GM18526 (cell line): ENCODE data around the gene ERCC2.

ENCODE experiments used
- POLR2A ChIP-seq: IDR thresholded peaks from 3 replicates; pipeline ENCODE4 v1.6.1; 2011; ENCODE audit not compliant: insufficient read length; ENCODE audit errors: extremely low read depth

Gene ERCC2

DNA sequence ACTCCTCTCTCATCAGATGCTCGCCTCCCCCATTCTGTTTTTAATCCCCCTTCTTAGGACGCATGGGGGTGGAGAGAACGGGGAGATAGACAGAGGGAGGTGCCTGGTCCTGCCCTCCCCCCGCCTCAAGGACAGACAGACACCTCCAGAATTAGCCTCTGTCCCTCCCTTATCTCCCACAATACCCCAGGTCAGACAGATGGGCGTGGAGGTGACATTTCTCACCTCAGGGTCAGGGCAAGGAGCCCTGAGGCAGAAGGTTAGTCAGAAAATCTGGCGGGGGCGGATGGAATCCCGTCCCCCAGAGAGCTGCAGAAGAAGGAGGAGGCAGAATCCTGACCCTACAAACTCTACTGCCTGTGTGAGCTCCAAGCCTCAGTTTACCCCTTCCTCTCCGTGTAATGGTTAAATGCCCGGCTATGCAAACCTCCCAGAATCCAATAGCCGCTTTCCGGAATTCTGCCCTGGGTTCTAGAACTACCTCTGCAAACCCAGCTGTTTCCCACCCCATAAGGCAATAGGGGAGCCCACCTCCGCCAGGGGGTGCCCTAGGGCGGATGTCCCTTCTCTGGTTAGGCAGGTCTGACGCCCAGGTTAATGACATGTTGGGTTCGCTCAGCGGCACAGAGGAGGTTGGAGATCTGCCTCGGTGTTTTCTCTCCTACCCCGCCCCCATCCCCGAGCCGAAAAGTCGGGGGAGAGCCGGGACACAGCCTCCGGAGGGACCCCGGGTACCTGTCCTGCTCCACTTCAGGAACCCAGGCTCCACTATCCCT lies 33.6 kb upstream of the ERCC2 start:
- TF ChIP-seq POLR2A, result no peak

DNA sequence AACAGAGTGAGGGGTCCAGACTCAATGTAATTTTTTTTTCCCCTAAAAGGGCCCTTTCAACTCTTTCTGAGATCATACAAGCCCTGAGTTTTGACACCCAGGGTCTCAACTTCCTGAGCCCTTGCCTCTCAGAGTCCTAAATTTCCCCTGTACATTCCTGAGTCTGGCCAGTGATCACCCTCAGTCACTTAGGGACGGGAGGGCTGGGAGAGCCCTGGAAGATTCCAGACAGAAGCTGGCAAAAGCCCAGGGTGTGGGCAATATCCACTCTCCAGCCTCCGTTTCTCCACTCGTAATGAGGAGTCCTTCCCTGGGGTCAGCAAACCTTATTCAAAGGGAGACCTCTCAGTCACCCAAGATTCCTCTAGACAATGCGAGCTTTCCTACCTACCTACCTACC lies 32.9 kb upstream of the ERCC2 start:
- TF ChIP-seq POLR2A, result no peak

DNA sequence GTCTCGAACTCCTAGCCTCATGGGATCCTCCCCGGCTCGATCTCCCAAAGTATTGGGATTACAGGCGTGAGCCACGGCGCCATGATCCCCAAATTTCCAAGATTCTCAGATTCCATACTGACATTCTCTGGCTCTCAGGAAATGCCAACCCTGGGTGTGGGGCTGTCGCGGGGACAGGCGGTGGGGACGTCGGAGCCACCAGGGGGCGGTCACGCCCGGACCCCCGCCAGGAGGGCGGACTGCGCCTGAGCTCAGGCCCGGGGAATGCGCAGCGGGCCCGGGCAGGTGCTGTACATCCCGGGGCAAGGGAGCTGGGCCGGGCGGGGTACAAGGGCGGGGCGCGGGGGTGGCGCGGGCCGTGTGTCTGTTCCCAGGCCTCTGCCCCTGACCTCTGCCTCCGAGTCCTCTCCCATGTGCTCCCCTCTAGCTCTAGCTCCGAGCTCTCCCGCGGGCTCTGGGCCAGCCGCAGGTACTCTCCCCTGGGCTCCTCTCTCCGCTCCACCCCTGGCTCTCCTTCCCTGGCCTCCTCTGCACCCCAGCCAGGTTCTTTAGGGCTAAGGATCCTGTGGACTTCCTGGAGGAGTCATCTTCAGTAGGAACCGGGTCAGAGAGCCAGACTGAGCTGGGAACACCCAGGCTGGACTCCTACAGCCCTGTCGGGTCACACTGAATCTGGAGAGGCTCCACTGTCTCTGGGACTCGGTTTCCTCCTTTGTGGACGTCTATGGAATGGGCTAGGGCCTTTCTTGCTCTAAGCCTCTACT lies 32.1 kb upstream of the ERCC2 start:
- no peak for TF ChIP-seq POLR2A

DNA sequence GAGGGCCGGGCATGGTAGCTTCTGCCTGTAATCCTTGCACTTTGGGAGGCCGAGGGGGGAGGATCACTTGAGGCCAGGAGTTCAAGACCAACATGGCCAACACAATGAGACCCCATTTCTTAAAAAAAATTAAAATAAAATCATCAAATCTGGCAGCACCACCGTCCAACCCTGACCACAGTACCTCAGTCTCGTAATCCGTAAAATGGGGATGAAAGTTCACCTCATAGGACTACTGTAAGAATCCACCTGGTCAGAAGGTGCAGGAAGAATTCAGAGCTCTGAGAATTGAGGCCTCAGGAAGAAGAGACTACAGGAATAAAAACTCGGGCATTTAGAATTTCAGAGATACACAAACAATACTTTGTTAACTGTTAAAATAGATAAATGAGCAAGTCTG lies 31.4 kb upstream of the ERCC2 start:
- TF ChIP-seq POLR2A, result no peak

DNA sequence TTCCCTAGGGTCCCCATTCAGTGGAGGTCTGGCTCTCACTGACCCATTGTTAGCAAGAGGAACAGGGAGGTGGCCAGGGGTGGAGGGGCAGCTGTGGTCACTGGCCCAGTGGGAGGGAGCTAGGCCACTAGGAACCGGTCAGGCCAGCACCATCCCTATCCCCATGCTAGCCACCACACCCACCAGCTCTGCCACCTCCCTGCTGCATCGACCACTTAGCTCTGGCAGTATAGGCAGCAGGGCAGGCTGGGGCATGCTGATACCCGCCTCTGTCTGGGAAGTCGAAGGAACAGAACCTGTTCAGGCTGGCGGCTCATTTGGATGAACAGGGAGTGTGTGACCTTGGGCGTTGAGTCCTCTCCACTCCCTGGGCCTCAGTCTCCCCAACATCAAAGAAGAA lies 29.8 kb upstream of the ERCC2 start:
- no peak for TF ChIP-seq POLR2A

DNA sequence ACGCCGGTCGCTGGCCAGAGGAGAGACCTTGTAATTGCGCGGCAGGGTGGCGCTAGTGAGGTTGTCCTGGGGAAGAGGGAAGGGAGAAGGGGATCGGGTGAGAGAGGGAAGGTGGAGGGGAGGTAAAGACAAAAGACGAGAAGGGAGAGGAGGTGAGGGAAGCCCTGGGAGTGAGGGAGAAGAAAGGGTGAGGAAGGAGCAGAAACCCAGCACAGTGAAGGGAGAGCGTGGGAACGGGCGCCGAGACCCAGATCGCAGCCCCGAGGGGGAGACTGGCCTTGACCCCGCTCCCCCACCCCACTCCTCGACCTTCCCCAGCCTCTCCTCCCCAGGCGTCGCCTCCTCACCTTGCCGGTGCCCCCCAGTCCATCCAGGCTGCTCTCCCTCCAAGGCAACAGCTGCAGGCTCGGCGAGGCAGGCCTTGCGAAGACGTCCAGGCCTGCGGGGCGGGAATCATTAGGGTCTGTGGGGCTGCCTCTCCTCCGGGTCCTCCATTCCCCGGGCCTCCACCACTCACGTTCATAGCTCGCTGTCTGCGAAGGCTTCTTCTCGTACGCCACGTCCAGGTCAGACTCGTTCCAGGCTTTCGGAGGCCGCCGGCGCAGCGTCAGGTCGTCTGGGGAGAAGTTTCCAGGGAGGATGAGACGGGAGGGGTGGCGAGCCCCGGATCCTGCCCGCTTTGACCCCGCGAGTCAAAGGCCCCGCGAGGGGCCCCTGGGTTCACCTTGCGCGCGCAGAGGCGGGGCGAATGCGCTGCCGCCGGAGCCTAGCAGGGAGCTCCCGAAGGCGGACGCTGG lies 25.6 kb upstream of the ERCC2 start:
- TF ChIP-seq POLR2A, result no peak

DNA sequence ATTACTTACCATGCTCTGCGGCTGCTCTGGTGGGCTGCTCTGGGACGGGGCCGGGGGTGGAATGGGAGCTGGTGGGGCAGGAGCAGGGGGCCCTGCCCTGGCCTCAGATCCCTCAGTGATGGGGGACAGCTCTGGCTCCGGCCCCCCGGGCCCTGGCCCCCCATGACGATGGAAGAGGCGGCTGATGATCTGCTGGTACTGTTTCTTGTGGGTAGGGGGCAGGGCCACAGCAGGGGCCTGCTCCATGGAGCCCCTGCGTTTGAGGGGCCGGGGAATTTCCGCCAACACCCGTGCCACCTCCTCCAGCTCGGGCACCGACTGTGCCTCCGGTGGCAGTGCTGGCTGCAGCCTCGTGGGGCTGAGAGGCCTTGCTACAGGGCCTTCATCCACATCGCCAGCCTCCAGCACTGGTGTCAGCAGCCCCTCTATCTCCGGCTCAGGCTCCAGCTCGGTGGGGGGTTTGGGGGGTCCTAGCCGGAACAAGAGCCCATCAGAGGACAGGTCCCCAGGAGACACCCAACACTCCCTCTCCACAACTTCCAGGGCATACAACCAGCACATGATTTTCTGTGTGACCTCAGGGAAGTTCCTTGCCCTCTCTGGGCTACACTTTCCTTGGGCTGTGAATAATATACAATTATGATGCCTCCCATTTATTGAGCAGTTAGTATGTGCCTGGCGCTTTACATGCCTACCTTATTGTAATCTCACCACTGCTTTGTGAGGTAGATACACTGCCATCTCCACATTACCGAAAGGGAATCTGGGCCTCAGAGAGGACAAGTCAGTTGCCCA lies 21.7 kb upstream of the ERCC2 start:
- no peak for TF ChIP-seq POLR2A

DNA sequence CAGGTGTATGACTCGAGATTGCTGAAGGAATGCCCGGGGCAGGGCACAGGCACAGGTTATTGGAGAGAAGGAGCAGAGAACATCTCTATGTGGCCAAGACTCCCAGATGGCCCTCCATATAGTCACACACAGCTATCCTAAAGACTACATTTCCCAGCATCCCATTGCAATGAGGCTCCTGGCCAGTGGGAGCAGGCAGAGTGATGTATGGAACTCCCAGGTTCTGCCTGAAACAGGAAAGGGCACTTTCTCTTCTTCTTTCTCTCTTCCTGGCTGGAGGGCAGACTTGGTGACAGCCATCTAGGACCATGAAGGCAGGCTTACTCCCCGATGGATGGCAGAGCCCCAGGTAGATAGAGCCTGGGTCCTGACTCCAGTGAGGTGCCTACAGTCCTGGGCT lies 21.0 kb upstream of the ERCC2 start:
- TF ChIP-seq POLR2A, result no peak

DNA sequence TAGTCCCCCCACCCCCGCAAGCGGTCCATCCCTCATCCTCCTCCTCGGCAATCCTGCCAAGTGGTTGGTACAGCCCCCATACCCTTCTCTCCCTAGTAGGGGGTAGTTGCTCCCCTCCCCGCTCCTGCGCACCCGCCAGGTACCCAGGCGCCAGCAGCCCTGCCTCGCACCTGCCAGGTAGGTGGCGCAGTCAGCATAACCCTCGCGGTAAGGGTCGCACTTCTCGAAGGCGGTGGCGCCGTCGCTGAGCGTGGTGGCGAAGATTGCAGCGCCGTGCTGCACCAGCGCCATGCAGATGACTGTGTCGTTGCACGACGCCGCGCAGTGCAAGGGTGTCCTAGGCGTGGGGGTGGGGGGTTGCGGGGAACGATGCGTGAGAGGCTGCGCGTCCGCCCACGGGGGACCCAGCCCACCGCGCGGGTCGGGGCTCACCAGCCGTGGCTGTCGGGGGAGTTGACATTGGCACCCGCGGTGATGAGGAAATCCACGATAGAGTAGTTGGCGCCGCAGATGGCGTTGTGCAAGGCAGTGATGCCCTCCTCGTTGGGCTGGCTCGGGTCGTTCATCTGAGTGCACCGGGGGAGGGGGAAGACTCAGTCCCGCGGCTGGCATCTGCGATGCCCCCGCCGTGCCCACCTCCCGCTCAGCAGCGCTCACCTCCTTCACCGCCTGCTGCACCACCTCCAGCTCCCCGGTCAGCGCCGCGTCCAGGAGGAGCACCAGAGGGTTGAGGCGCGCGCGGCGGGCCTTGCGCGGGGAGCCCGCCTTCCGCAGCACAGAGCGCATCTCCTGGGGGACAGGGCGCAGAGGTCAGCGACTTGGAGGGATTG lies 15.2 kb upstream of the ERCC2 start:
- TF ChIP-seq POLR2A, result no peak

DNA sequence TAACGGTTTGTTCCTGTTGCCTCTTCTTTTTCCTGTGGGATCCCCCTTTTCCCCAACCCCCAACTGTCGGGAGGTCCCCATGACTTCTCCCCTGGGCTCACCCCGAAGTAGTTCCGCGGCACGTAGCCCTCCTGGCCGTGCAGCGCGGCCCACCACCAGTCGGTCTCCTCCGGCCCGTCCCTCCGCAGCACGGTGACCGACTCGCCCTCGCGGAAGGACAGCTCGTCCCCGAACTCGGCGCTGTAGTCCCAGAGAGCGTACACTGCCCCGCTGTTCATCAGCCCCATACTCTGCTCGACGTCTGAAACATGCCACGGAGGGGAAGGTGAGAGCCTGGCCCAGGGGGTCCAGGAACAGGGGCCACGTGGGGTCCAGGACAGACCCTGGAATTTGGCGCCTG lies 12.1 kb upstream of the ERCC2 start:
- no peak for TF ChIP-seq POLR2A

DNA sequence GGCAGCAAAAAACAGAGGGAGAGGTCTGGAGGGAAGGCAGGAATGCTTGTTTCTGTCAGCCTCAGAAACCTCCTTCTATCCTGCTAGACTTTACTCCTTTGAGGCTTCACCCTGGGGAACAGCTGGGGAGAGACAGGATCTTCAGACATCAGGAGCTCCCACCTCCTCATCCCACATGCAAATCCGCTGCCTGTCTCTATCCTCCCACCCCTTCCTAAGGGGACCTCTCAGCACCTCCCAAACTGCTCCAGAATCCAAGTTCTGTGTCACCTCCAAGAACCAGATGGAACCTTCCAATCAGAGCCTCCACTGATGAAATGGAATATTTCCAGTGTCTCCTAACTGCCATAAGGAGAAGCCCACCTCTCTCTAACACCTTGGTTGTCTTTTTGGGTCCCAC lies 9.7 kb upstream of the ERCC2 start:
- TF ChIP-seq POLR2A, result no peak

DNA sequence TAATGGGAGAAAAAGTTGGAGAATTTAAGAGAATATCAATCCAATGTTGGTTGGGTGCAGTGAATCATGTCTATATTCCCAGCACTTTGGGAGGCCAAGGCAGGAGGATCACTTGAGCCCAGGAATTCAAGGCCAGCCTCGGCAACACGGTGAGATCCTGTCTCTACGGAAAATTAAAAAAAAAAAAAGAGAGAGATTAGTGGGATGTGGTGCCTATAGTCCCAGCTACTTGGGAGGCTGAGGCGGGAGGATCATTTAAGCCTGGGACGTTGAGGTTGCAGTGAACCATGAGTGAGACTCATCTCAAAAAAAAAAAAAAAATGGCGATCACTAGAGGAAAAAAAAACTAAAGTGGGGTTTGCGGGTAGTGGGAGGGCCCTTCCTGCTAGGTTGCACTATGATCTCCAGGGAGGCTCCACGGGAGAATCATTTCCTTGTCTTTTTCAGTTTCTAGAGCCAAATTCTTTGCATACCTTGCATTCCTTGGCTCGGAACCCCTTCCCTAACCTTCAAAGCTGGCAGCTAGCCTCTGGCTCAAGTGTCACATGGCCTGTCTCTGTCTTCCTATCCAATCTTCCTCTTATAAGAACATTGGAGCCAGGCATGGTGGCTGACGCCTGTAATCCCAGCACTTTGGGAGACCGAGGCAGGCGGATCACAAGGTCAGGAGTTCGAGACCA lies 5.8 kb upstream of the ERCC2 start:
- TF ChIP-seq POLR2A, result no peak

DNA sequence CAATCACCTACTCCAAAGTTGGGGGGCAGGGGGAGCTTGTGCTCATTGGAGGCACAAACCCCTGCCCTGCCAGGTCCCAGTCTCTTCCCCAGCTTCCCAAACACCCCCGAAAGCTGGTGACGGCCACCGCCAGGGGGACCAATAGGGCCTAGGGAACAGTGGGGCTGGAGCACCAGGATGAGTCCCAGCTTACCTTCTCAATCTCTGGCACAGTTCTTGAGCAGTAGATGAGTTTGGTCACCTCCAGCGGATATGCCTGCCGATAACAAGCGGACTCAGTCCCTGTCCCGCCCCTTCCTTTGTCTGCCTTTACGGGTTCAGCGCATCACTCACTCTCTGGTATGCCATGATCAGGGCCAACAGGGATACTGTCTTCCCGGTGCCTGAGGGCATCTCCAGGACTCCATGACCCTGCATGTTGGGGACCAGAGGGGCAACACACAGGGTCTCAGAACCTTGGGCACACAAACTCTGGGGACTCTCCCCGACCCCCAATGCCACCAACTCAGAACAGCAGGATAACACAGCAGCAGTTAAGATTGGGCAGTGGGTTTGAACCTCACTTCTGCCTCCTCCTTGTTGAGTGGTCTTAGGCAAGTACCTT lies 1.5 kb downstream of the ERCC2 start:
- TF ChIP-seq POLR2A, result no peak

DNA sequence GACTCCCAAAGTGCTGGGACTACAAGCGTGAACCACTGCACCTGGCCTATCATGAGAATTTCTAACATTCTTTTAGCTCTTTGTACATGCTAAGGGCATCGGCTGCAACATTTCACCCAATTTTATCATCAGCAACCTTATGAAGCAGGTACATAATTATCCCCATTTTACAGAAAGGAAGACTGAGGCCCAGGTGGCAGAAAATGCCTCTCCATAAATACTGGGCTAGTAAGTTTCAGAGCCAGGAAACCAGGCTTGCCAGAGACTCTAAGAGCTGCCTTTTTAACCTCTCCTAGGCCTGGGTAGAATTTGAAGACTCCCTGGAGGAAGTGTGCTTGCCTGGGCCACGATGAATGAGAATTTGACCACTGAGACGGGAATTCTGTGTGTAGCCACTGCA lies 2.2 kb downstream of the ERCC2 start:
- no peak for TF ChIP-seq POLR2A

DNA sequence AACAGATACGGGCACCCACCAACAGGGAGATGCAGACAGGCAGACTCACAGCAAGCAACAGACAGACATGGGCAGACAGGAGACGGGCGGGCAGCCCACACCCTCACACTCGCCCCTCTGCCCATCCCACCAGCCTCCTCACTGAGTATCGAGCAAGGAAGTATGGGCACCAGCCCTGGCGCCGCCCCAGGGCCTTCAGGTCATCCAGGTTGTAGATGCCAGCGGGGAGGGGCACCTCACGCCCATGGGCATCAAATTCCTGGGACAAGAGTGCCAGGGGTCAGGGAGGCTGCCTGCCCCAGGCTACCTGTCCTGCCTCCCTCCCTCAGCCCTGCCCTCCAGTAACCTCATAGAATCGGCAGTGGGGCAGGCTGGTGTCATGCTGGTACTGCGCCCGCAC lies 5.7 kb downstream of the ERCC2 start:
- TF ChIP-seq POLR2A, result no peak
